Measurements from ENCODE around the gene PKD1L1. TPM values are rescaled to one million over a fixed set of nuclear protein-coding genes. Genes with fewer than 3 reads are reported as not detected.
A peak's percentile ranks its signal among the peaks of the same experiment; 100 is the strongest.

PKD1L1 gene
- total RNA-seq, 2 donors from 2014 or later, result 0.68 to 1.8 TPM

DNA sequence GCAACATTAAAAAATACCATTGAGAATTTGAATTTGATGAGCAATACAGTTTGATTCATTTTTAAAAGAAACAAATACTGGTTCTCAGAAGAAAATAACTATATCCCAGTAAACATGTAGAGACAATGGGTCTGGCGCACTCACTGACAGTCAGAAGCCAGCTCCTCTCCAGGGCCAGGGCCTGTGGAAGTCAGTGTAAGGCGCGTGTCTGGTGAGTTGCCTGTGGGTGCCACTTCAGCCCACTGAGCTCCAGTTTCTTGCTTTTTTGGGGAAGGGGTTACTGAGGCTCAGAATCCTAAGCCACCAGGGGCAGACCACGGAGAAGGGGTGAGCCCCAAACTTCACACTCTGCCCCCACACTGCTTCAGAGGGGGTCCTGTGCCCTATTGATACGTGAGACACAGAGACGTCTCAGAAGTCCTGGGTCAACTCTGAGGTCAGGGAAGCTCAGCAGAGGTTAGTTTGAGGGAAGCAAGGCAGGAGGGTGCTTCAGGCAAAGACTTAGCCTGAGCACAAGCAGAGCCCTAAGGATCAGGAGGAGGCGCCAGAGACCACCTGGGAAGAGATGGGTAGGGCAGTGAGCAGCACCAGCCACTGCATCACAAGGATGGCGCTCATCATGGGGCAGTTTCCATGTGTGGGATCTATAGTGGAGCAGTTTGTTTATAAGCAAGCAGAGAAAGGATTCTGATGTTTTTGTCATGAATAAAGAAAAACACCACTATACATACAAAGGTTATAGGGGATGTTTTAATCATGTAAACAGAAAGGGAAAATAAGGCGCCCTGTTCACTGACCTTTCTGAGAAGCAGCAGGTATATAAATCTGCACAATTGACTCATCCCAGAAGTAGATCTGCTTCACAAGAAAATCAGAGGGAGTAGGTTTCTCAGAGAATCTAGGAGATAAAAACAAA lies 95.7 kb downstream of the PKD1L1 start:
- intact Hi-C loops (cut with DNase I), result no loop called here
- ATAC-seq, result no peak

DNA sequence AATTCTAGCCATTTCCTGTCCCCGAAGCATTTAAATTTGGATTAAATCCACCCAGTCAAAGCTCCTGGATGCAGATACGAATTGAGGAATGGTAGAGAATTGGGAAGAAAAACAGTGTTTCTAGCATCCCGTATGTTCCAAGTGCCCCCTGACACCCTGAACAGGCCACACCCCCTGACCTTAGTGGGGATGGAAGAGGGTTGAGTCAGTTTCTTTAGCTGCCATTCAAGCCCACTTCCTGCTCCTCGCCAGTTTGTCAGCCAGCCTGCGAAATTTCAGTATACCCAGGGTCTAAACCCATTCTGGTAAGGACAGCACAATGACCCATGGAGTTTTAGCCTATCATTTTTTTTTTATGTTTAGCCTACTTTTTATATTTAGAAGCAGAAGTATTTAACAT lies 101.1 kb downstream of the PKD1L1 start:
- intact Hi-C loops (cut with DNase I), result no loop called here
- ATAC-seq (no peak), DNase-seq (no peak)

More for the DNA sequence above, 95.7 kb downstream of the PKD1L1 start:
- no peak for DNase-seq

DNA sequence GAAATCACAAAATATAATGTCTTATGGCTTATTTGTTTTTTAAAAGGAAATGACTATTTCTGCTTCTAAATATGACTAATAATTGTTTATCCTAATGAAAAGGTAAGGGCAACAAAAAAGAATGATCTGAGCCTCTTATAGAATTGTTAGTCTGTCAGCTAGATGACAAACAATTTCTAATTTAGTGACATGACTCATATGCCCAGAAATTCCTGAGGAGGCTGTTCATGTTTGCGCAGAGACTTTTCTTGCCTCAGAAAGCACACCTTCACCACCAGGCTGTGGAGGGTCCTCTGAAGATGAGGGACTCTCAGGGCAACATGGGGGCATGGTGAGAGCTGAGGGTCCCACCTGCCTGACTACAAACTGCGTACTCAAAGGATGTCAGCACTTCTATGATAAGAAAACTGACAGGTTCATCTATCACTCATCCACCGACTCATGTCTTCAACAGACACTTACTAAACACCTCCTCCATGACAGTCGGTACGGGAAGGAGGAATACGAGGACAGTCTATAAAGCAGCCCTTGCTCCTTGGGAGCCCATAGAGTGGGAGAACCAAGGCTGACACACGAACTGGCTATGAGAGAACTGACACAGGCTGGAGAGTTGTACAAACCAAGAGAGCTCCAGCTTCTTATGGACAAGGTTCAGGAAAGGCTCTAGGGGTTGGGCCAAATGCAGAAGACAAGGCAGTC lies 102.0 kb downstream of the PKD1L1 start:
- intact Hi-C loops (cut with DNase I), result no loop called here
- ATAC-seq, result peak; percentile 60 to 82
- no peak for DNase-seq

DNA sequence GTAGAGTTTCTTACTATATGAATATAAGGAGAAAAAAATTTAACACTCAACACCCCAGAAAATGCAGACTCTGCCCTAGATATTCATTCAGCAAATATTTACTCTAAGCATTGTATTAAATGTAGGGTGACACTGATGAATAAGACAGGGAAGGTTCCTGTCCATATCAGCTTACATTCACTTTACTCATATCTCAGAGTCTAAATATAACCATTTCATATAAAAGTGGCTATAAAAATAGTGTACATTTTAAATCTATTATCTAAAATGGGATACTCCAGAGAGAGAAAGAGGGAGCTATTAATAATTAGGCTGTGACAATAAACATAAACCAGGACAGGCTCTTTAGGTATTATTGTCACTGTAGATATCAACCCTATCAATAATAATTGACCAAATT lies 104.0 kb downstream of the PKD1L1 start:
- no peak for ATAC-seq
- intact Hi-C loops (cut with DNase I), result no loop called here

DNA sequence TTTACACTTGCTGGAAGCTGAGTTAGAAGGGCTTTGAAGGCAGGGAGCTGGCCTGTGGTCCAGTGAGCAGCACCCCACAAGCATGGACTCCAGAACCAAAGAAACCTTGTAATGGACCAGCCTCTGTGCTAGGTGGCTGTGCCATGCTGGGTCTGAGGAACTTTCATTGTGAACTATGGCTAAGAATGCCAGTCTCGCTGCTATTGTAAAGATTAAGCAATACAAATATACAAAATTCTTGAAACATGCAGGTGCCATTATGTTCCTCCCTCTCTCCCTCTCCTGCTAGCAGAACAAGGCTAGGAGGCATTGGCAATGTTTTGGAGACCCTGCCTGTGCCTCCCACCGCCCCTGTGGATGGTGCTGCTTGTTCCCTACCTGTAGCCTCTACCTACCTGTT lies 105.0 kb downstream of the PKD1L1 start:
- ATAC-seq (no peak), DNase-seq (no peak)
- intact Hi-C loops (cut with DNase I), result no loop called here

More for the DNA sequence above, 104.0 kb downstream of the PKD1L1 start:
- no peak for DNase-seq

DNA sequence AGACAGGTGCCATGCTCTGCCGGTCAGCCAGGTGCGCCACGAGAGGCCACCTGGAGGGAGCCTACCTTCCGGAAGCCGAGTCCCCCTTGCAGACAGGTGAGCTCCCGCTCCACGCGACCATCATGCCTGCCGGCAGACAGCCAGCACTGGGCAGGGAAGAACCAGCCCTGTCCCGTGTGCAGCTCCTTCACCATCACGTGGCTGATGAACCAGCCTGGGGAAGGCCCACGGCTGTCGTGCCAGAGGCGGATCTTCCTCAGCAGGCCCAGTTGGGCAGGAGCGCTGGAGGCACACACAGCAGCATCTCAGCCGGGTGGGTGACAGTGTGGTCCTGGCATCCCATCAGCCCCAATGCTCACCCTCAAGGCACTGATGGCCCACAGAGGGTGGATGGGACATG lies 108.9 kb downstream of the PKD1L1 start:
- ATAC-seq (no peak), DNase-seq (no peak)
- intact Hi-C loops (cut with DNase I), result no loop called here

DNA sequence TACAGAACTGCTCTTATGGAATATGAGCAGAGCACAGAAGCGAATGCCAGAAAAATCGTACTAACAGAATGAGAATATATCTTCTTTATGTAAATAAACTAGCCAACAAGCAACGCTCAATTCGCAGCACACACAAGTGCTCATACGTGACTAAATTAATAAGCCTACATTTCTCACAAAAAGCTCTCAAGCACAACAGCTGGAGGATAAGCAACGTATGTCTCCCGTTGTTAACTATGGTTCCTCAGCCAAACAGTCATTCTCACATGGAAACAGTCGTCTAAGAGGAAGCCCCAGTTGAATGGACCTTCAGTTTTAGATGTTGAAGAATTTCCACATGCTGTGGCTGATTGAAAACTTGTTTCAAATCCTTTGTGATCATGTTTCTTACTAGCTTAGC lies 110.4 kb downstream of the PKD1L1 start:
- intact Hi-C loops (cut with DNase I), result no loop called here
- DNase-seq, result no peak
- ATAC-seq, result no peak

DNA sequence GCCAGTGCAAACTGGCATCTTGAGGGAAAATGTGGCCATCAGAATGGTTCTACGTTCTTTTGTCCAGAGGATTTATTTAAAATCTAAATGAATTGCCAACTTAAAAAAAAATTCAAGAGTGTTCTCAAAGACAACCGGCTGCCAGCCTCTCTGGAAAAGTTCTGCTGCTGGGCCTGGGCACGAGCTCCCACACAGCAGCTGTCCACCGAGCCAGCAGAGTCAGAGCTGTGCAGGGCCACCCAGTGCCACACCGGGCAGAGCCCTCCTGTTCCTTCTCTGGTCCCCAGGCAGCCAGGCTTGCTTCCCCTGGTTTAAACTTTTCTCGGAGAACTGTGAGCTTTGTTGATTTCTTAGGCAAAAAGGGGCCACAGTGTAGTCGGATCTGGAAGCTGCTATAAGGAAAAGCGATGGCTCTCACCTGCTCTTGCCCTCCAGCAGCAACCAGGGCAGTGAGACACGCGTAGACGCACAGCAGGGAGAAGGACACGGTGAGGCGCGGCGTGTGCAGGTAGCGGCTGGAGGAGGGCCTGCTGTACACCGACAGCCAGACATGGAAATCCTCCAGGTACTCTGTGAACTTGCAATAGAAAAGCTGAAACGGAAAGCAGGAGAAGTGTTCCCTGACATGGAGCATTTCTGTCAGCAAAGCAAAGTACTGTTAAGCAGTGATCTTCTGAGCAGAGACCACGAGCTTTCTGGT lies 111.6 kb downstream of the PKD1L1 start:
- ATAC-seq, result peak in 1 of 2 donors; percentile 50
- DNase-seq, result no peak
- intact Hi-C loops (cut with DNase I), result no loop called here

DNA sequence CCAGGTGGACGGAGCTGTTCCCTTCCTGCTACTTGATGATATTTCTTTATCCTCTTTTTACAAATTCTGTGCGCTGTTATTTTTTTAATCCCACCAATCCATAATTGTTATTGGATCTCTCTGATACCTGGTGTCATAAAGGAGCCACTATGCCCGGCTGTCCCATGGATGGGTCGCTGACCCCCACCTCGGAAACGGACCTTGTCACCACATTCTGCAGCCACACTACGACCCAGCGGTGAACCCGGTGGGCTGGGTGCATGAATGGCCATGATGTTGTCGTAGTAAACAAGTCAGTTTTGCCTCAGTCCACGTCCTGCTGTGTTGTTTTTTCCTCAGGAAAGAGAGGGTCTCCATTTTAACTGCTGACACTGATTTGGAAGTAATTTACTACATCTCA lies 112.2 kb downstream of the PKD1L1 start:
- intact Hi-C loops (cut with DNase I), result no loop called here
- DNase-seq, result no peak
- no peak for ATAC-seq

DNA sequence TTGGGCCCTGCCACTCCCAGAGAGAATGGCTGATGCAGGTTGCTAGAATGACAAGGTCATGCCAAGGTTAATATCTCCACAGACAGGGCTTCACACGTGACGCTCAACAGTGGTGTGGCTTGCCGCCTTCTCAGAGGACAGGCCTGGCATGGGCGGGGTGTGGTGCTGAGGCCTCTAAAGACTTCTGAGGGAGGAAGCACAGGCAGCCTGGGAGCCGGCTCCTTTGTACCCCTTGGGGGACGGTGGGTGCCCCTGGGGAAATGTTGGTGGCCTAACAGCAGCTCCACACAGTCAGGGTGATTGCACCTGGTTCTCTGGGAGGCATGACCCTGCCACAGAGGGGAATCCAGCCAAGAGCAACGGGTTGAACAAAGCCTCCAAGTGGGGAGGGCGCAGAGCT lies 115.1 kb downstream of the PKD1L1 start:
- intact Hi-C loops (cut with DNase I), result no loop called here
- ATAC-seq (no peak), DNase-seq (no peak)

DNA sequence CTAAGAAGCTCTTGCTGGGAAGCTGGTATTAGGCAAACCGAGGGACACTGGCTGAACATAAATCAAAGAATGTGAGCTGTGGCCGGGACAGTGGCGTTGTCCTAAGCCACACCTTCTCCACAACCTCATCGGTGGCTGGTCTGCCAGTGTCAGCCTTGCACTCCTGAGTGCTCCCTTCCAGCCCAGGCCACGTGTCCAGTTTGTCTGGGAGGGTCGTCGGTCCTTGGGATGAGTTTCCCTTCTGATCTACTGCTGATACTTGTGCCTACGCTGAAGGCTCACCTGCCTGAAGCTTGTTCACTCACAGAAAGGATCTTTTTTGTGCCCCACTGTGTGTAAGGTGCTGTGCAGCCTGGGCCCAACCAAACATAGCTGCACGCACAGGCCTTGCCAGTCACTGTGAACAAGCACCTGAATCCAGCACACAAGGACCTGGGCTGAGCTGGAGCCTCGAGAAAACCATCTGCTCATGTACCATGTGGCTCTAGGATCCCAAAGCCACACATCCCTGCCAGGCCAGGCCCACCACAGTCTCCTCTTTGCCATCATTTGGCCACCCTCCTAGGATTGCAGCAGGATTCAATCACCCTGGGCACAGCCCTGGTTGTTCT lies 116.1 kb downstream of the PKD1L1 start:
- DNase-seq (no peak), ATAC-seq (no peak)
- intact Hi-C loops (cut with DNase I), result no loop called here

DNA sequence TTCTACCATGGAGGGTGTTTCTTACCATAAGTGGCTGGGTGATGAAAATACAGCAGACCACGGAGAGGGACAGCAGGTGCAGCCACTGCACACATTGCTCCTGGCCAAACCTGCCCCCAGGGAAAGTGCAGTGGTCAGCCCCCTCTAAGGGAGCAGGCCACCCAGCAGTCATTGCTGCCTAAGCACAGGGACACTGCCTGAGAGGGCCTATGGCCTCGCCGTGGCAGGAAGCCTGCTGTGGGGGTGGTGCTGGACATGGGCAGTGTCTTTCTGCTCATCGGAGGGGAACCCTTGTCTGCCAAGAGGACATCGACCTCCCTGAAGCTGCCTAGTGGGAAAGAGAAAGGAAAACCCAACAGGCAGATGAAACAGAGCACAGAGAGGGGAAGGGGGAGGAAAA lies 118.3 kb downstream of the PKD1L1 start:
- DNase-seq, result no peak

DNA sequence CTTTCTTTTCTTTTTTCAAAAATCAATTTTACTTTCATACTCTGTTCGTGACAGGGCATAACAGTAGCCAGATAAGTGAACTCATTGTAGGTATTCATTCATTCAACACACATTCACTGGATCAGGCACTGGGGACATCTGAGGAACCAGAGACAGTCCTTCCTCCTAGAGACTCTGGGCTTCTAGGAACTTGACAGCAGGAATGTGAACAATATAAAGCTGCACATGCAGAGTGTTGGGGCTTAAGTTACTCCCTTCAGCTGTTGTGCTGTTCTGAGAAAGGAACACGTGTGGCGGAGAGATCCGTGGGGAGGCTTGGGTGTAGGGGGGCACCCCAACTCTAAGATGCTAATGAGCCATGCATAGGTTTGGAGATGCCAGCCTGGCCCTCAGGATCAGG lies 120.4 kb downstream of the PKD1L1 start:
- intact Hi-C loops (cut with DNase I), result no loop called here
- no peak for DNase-seq
- no peak for ATAC-seq

More for the DNA sequence above, 118.3 kb downstream of the PKD1L1 start:
- intact Hi-C loops (cut with DNase I), result no loop called here
- no peak for ATAC-seq

DNA sequence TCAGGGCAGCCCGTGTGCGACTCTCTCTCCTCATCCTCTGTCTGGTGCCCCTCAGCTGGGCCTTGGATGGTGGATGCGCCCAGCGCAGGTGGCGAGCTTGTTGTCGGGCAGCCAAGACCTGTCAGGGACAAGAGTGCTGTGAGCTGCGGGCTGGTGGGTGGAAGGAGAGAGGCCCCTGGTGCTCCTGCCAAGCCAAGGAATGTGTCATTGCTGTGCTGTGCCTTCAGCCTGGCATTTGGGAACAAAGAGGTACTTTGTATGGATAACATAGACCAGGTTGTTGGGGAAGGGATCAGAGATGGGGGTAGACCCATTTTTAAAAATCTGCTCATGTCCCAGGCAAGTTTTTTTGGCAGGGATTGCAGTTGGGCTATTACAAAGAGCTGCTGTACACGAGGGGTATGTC lies 120.9 kb downstream of the PKD1L1 start:
- peak; percentile 51 to 81 for ATAC-seq
- DNase-seq, result no peak
- intact Hi-C loops (cut with DNase I), result no loop called here

DNA sequence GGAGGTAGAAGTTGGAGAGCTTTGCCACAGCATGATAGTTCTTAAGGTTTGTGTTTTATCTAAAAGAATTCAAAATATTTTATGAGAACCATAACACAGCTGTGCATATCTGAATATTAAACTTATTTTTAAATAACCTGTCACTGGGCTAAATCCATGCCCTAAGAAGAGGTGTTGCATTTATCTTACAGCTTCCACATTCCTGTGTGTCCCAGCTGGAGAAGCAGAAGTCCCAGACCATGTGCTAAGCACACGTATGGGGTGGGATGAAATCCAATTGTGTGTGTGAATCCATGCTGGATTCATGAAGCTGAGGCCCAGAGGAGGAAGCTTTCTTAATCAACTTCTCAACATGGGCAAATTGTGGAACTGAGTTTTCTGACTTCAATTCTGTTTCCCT lies 121.5 kb downstream of the PKD1L1 start:
- ATAC-seq, result no peak
- intact Hi-C loops (cut with DNase I), result no loop called here
- DNase-seq, result no peak

DNA sequence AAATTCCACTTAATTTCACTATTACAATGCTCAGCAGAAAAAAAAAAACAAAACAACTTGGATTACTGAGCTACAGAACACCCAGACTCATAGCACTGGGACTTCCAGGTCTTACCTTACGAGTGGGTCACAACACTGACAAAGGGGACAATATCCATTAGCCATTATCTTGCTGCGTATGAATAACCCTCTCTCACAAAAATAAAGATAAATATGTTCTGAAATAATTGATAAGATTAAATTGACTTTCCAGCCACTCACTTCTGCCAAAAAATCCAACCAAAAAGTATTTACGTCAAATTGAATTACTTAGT lies 128.7 kb downstream of the PKD1L1 start:
- ATAC-seq (no peak), DNase-seq (no peak)
- intact Hi-C loops (cut with DNase I), result loop anchor here (5.0 to 10.0 kb wide), 3 partner anchors 375 to 552 kb away; no protein-coding TSS in a partner anchor

DNA sequence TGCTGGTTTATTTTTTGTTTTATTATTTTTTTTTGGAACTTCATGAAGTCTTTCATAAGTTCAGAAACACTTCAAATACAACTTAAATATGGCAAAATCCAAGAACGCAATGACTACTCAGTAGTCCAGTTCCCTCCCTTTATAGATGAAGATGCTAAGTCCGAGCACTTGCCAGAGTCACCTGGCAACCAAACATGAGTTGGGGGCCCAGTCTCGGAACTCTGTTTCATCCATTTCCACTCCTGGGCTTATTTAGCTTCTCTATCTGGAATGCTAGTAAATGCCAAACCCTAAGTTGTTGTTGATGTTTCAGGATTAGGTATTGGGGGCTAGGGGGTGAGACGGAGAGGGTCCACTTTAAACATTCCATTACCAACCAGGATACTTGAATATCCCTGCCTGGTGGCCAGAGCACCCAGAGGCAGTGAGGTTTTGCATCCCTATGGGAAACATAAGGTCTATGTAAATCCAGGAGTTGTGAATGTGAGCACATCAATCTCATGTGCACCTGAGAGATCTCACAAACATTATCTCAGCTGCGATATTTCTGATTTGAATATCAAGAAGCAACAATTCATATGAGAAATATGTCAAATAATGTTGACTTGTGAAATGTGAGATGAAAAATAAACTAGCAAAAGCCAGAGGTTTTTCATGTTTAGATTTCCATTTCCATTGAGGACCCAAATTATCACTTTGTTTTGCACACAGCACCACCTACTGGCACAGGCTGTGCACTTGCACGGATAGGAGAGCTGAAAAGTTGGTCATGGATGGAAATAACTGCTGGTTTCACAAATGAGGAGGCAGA lies 129.3 kb downstream of the PKD1L1 start:
- DNase-seq (peak; percentile 67), ATAC-seq (peak; percentile 63 to 65)
- intact Hi-C loops (cut with DNase I), result loop anchor here (5.0 to 10.0 kb wide), 3 partner anchors 374 to 552 kb away; no protein-coding TSS in a partner anchor

DNA sequence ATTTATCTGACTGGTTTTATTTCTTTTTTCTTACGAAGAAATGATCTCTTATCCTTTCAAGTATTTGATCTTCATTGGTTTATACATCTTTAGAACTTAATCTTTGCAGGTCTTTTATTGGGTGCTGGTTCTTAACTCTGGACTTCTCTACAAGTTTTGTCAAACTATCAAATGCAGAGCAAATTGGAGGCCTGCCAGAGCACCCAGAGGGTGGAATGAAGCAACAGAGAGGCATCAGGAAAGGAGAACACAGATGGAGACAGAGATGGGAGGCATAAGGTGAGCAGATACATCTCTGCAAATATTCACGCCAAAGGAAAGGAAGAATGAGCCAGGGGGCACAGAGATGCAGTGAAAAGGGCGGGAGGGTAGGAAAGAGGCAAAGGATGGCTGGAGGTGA lies 130.3 kb downstream of the PKD1L1 start:
- ATAC-seq, result no peak
- no peak for DNase-seq
- intact Hi-C loops (cut with DNase I), result loop anchor here (5.0 to 10.0 kb wide), 3 partner anchors 373 to 551 kb away; no protein-coding TSS in a partner anchor

DNA sequence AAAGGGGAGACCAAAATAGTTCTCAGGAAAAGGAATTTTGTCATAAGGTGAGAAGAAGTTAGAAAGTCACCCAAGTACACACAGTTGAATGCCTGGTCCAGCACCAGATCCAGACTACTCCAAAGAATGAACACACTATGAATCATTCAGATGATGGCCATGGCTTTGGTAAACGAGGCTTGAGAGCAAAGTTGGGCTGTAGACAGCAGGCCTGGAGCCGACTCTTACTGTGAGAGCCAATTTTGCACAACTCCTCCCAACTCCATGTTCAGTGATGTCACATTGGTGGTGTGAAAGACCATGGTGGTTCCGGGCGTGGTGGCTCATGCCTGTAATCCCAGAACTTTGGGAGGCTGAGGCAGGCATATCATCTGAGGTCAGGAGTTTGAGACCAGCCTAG lies 131.6 kb downstream of the PKD1L1 start:
- intact Hi-C loops (cut with DNase I), result loop anchor here (1.0 to 10.0 kb wide), 4 partner anchors 372 to 551 kb away; no protein-coding TSS in a partner anchor
- peak; percentile 48 for DNase-seq
- ATAC-seq, result peak in 1 of 2 donors; percentile 78
